GM15510 (cell line): Measurements from ENCODE around the gene SNRPB2.

ENCODE experiments used
- POLR2A ChIP-seq: IDR thresholded peaks from 3 replicates; pipeline ENCODE4 v1.6.1; 2011; ENCODE audit warnings: borderline replicate concordance; ENCODE audit not compliant: insufficient read length; ENCODE audit errors: extremely low read depth

The SNRPB2 gene

GRCh38 chr20:16711661-16712258 is 18.1 kb upstream of the SNRPB2 start:
- no peak for TF ChIP-seq POLR2A

DNA sequence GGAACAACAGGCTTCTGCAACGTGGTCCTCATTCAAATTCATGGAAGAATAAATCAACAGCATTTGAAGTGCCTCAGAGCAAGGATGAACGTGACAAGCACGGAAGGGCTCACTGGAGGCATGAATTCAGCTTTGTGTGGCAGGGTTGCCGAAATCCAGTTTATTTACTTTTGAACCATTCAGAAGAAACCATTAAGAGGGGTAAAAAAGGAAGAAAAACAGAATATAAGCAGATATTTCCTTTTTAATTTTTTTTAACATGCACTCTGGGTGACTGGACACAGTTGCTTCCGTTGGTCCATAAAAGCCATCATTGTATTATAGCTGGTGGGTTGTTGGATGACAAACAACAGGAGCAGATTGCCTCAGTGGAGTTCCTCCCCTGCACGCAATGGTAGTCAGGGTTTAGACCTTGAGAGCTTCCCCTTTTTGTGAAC is 17.3 kb upstream of the SNRPB2 start:
- TF ChIP-seq POLR2A = no peak

DNA sequence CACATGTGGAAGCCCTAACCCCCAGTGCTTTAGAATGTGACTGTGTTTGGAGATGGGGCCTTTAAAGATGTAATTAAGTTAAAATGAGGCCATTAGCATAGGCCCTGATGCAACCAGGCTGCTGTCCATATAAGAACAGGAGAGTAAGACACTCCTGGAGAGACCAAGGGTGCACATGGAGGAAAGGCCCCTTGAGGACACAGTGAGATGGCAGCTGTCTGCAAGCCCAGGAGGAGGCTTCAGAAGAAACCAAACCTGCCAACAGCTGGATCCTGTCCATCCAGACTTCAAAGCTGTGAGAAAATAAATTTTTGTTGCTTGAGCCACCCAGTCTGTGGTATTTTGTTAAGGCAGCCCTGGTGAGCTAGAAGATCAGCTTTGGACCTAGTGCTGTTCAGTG is 16.8 kb upstream of the SNRPB2 start:
- TF ChIP-seq POLR2A = no peak

DNA sequence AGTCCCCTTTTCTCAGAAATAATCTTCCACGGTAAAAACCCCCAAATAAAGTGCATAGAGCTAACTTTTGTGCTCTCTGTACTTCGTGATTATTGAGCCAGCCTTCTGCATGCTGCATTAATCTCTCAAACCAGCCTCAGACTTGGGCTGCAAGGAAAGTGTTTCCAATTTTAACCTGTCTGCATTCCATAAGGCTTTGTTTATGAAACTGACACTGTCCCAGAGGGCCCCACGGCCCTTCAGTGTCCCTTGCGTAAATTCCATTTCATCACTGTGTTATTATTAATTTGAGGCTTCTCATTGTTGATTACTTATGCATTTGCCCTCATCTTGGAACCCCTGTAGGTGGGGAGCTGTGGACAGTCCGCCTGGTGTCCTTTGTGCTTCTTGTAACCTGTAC is 15.6 kb upstream of the SNRPB2 start:
- no peak for TF ChIP-seq POLR2A

- no peak for TF ChIP-seq POLR2A
Measured at GRCh38 chr20:16714751-16715150, 15.1 kb upstream of the SNRPB2 start.

- TF ChIP-seq POLR2A = no peak
Measured at GRCh38 chr20:16719421-16719820, 10.4 kb upstream of the SNRPB2 start.

DNA sequence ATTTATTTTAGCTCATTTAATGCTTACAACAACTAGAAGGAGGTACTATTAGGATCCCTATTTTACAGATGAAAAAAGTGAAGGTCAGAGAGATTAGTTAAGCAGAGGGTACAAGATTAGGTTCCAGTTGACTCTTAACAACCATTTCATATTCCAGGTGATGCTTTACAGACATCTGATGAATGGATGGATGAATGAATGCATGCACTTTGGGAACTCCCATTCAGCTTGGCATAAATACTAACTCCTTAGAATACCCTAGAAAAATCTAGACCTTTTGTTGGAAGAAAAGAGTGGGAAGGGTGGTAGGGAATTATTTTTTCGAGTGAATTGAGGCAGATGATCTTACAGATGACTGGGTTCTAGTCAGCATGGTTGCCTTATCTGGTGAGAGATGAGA is 746 bp upstream of the SNRPB2 start:
- no peak for TF ChIP-seq POLR2A

DNA sequence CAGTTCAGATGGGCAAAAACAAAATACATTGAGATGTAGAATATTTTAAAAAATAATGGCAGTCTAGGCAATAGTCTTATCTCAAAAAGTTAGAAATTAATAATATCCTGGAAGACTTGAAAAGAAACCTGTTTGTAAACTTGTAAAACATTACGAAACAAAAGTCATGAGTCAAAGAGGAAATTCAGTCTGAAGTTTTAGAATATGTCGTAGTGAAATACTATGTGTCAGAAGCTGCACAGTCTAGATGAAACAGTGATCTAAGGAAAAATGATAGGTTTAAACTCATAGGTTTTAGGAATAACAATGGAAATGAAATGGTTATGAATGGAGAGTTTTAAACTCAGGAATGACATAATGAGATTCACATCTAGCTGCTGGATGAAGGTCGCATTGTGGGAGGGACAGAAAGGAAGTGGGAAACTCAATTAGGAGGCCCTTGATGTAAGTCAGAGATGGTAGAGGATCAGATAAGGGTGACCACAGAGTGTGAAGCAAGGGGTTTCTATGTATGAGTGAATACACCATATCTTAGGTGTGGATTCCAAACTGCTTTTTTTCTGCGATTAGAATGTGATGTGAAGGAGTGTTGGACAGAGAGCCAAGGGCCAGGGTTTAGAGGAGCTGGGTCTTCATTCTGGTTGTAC is 2.8 kb downstream of the SNRPB2 start:
- no peak for TF ChIP-seq POLR2A

DNA sequence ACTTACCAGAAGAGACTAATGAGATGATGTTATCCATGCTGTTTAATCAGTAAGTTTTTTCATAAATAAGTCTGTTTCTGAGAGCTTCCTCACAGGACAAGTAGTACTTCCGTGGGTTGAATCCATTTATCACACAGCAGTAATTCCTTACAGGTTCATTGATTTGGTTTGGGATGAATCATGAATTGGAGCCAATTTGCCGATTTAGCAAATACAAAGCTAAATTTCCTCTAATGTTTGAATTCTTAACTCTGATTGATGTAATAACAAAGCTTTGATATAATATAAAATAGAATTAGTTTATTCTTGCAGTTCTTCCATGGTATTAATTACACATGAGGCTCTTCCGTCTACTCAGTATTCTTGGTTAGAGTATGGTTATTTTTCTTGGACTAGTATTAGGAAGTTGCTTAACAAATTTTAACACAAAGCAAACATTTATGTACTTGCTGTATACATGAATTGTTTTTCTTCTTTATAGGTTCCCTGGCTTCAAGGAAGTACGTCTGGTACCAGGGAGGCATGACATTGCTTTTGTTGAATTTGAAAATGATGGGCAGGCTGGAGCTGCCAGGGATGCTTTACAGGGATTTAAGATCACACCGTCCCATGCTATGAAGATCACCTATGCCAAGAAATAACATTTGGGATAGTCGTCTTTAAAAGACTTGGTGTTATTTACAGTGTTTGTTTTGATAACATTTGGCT is 10.7 kb downstream of the SNRPB2 start:
- no peak for TF ChIP-seq POLR2A

- TF ChIP-seq POLR2A = no peak
Measured at GRCh38 chr20:16744178-16744807, 14.5 kb downstream of the SNRPB2 start.

- TF ChIP-seq POLR2A = no peak
Measured at GRCh38 chr20:16745204-16745603, 15.4 kb downstream of the SNRPB2 start.

GRCh38 chr20:16747291-16747811 is 17.5 kb downstream of the SNRPB2 start:
- TF ChIP-seq POLR2A = no peak

DNA sequence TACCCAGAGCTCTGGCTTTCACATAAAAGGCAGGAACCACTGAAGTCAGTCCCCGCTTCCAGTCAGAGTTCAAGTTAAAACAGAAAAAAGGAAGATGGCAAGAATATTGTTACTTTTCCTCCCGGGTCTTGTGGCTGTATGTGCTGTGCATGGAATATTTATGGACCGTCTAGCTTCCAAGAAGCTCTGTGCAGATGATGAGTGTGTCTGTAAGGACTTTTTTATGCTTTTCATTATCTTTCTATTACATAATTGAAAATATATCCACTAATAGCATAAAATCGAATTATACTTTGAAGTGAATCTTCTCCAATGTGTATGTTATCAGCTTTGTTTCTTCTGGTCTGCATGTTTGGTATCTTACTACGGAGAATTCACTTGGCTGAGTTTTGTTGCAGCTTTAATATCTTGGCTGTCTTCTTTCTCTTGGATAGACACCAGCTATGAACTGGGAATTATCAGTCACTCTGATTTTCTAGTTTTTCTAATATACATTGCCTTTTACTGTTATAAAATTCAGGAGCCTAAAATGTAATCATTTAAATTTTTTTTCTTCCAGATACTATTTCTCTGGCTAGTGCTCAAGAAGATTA is 18.6 kb downstream of the SNRPB2 start, which contains the start of gene OTOR:
Gene OTOR, plus strand, starts transcription at position 51 of the 593 bp plus-strand sequence. Its CDS starts 44 bp downstream, at position 95.
- no peak for TF ChIP-seq POLR2A

- no peak for TF ChIP-seq POLR2A
Measured at GRCh38 chr20:16749573-16749972, 19.7 kb downstream of the SNRPB2 start.

DNA sequence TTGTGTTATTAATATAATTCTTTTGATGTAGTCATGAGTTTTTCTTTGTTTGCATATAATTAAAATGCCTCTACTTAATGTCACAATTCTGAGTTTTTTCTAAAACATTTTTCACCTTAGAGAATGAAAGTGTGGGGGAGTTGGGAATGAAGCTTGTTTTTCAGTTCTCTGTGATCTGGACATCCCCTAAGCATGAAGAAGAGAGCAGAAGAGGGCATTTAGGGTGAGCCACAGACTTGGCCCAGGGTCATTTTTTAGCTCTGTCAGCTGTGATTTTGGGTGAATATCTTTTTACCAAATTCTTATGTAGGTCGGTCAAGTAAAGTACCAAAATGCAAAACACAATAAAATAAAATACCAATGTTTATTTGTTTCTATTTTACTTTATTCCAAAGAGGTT is 22.3 kb downstream of the SNRPB2 start:
- no peak for TF ChIP-seq POLR2A
